ENCODE measurements around the gene CAPN2.
"Not testable (repeated sequence)": the region's sequence is repeated elsewhere in the genome, so short reads cannot be mapped to it uniquely, and the experiment has no call there.

CAPN2 gene

DNA sequence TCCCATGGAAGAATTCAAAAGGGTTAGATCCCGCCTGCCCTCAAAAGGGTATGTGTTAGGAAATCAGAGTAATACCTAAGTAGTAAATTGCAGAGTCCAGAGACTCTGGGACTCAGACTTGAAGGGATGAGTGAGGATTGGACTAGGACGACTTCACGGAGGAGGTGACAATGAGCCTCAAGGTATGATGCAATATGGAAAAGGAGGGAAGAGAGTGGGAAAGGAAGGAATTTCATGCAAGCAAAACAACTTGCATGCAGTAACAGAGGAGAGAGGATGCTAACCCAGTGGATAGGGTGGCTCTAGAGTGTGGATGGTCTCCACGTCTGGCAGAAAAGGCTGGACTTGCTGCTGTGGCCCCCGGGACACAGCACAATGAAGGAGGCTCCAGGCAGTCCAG lies 4.8 kb downstream of the CAPN2 start:
- no peak for DNase-seq

GRCh38 chr1:223717695-223718363 lies 5.5 kb downstream of the CAPN2 start:
- no peak for DNase-seq

DNA sequence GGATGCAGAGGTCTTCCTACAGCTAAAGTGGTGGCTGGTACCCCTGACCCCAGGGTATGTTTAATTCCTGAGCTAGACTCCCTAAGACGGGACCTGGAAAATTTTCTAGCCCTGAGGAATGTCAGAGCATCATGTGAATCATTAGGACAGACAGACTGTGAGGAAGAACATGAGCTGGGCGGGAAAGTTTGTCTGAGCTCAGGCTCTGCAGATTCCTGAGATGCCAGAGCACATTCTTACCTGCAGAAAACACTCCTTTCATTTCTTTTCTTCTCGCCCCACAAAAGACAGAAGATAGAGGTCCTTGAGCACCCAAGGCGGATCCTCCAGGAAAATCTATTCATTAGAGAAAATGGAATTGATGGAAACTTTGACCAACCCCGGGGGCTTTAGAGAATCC lies 6.5 kb downstream of the CAPN2 start:
- no peak for DNase-seq

GRCh38 chr1:223720971-223721591 lies 8.7 kb downstream of the CAPN2 start:
- DNase-seq: no peak

DNA sequence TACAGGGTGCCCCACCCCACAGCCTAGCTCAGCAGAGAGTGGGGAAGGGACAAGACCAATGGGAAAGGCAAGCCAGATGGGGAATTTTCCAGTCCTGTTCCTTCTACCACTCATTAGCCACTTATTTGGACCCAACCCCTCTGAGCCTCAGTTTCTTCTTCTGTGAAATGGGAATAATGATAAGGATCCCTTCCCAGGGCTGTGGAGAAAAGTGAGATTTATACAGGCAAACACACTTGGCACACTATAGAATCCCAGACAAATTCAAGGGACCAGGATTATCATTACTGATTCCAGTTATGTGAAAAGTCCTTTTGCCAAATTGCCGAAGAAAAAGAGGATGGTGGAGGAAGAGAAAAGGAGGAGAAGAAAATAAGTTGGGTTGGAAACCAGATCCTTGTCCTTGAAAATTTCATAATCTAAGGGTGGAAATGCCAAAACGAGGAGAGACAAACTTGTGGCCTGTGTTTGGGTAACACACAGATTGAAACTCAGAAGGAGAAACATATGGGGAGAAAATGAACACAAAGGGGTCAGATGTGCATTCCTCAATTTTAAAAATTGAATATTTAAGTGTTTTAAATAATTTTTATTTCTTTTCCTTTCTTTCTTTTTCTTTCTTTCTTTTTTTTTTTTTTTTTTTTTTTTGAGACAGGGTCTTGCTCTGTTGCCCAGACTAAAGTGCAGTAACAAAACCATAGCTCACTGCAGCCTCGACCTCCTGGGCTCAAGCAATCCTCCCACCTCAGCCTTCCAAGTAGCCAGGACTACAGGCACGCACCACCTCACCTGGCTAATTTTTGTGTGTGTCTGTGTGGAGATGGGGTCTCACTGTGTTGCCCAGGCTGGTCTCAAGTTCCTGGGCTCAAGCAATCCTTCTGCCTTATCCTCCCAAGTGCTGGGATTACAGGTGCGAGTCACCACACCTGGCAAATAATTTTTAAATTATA lies 9.6 kb downstream of the CAPN2 start:
- DNase-seq: no peak

DNA sequence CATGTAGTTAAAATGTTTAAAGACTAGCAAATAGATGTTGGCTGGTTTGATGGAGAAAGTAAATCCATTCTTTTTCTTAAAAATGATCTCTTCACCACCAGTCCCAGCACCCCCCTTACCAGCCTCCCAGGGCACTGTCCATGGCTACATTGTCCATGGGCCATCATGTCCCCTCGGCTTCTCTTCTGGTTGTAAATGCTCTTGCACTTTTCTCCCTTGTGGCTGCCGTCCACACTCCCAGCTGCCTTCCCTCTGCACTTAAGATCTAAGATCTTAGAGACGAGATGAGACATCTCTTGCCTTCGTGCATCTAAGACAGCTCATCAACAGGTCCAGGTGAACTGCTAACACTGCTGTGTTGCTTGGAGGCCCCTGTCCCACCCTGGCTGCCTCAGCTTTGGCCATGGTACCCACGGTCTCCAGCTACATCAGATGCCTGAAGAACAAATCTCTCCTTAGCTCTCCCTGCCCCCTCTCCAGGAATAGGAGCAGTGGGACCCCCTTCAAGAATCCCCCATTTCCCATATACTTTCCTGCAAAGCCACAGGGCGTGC lies 11.1 kb downstream of the CAPN2 start:
- DNase-seq: no peak

- DNase-seq: no peak
These were observed 12.0 kb downstream of the CAPN2 start for GRCh38 chr1:223724376-223724775.

DNA sequence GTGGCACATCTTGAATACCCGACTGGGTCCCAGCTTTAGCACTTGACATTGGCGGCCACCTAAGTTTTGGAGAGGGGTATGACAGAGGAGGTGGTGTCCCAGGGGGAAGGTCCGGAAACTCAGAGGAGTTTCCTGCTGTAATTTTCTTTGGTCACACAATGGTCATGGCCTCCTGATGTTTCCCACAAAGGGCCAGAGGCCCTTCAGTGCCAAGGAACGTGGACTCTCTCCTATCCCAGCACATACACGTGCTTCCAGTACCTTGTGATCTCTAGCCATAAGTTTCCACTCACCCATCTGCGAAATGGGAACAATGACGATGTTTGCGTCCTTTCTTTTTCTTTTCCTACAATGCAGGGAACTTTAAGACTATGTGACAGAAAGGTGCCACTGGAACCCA lies 13.2 kb downstream of the CAPN2 start:
- no peak for DNase-seq

DNA sequence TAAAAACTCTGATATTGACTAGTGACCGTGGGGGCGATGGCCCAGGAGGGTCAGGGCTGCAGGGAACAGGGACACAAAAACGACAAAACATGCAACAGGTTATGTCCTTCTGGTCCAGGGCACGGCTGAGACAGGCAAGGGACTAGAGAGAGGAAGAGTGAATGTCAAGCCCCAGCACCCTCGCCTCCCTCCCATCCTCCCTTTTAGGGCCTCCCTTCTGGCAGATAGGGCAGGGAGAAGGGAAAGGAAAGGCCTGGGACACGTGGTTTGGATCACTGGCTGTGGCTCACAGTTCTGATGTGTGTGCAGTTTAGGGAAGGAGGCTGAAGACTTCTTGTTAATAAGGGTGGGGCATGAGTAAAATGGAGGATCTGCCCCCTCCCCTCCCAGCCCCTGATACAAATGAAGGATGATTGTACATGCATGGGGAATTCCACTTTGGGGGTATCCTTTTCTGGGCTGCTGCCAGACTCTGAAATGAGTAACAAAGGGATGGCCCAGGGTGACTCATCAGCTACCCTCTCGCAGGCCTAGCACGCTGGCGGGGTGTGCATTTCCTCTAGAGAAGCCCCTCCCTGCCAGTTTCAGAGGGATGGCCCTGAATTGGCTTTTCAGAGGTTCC lies 14.2 kb downstream of the CAPN2 start:
- DNase-seq: peak; percentile 91

DNA sequence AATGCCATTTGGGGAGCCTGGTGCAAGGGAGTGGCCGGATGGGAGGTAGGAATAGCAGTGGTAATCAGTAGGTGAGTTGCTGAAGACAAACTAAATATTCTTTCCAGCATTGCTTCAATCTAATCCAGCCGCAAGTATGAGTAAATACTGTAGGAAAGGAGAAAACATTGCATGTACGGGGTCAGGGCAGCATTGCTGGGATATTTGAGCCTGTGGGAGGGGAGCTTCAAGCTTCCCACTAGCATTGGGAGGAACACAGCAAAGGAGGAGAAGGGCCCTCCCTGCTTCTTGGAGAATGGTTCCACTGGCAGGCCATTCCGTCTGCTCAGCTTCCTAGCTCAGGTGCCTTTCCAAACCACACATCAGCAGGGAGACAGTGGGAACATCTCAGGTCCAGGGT lies 15.2 kb downstream of the CAPN2 start:
- DNase-seq: no peak

DNA sequence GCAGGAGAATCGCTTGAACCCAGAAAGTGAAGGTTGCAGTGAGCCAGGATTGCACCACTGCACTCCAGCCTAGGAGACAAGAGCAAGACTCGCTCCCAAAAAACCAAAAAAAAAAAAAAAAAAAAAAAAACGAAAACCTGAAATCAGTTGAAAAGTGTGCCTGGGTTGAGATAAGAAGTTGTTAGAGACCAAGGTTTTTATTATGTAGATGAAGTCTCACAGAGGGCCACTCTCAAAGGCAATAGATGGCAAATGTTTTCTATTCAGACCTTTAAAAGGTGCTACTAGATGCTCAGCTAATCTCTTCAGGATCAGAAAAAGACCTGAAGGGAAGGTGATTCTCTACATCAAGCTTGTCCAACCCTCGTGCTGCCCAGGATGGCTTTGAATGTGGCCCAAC lies 17.6 kb downstream of the CAPN2 start:
- DNase-seq: no peak

- no peak for DNase-seq
These were observed 18.3 kb downstream of the CAPN2 start for GRCh38 chr1:223730479-223731132.

DNA sequence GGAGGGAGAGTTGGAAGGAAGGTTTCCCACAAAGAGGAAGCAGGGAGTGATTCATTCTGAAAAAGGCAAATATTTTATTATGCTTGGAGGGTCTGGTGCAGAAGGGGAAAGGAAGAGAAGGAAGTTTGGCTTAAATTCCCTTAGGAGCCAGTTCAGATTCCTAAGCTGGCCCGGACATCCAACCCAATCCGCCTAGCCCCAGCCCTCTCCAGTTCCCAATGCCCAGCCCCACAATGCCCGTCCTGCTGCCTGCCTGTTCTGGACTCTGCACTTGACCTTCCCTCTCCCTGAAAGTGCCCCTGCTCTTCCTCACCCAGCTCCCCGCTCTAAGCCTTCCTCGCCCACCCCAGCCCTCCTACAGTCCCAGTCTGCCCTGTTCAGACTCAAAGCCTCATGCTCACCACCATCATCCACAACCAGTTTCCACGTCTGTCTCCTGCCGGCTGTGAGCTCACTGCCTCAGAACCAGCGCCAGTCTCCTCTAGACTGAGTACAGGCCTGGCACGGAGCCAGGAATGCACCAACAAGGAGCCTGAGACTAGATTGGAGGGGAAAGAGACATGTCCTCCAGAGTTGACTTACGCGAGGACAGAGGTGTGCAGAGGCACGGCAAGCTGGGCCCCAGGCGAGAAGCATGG lies 18.9 kb downstream of the CAPN2 start:
- no peak for DNase-seq

DNA sequence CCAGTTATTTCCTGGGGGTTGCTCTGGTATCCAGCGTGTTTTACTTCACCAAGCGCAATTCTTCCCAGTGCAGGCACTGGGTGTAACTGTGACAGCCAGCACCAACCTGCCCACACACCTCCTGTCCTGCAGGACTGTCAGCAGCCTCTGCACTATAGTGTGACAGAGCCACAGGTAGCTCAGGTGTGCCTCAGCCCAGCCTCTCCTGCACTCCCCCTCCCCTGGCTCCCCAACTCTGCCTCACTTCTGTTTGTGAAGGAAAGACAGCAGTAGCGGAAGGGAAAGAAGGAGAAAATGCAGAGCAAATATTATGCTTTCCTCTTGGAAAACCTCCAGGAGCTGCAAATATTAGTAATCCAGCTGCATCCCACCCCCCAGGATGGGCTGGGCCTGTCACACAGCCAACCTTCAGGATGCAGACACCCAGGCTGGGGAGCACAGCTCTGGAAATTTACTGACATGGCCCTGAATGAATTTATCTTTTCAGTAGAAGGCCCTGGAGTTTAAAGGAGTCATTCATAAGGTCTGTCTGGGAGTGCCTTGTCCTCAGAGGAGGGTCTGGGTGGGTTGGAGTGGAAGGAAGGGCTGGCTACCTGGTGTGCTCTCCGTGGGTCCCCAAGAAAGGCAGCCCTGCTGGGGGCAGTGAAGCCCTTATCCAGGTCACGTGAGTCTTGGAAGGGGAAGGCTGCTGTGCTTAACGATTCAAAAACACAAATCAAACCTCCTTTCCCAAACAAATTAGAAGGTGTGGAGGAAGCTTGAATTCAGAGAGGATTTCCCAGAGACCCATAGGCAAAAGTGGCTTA lies 20.9 kb downstream of the CAPN2 start:
- DNase-seq: no peak

DNA sequence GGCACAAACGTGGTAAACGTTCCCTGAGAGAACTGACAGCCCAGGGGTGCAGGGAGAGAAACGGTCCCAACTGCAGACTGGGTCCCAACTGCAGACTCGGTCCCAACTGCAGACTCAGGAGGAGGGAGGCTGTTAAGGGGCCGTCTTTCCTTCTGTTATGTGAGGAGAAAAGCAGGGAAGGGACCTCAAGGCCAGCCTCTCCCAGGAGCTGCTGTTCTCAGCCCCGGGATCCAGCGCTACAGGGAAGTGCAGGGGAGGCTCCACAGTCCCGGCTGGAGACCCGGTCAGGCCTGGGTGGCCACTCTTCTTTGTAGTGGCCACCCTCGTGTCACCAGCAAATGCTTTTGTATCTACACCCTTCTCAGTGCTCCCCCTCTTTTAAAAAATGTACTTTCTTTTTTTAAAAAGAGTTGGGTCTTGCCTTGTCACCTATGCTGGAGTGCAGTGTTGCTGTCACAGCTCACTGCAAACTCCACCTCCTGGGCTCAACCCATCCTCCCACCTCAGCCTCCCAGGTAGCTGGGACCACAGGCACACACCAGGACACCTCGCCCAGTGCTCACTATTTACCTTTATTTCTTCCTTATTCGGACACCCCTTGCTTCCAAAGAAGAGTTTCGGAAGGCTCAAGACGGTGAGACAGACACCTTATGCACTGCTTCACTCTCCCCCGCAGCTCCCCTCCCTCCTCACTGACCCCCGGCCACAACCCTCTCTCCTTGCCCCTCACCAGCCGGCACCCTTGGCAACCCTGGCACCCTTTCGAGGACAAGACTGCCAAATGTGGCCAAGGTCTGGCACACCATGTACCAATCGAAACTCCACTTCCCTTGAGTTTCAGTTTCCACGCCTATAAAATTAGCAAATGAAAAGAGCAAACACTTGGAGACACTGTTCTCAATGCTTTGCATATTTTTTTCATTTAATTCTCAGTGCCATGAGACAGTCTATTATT lies 21.8 kb downstream of the CAPN2 start:
- no peak for DNase-seq

DNA sequence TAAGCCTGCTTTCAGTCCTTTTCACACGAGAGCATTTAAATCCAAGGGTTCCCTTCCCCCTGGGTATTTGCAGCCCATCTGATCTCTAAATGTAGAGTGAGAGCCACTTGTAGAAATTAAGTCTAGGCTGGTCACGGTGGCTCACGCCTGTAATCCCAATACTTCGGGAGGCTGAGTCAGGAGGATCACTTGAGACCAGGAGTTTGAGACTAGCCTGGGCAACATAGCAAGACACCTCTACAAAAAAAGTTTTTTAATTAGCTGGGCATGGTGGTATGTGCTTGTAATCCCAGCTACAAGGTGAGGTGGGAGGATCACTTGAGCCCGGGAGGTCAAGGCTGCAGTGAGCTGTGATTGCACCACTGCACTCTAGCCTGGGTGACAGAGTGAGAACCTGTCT lies 24.3 kb downstream of the CAPN2 start:
- DNase-seq: not testable (repeated sequence)

GRCh38 chr1:223737342-223737741 lies 25.0 kb downstream of the CAPN2 start:
- DNase-seq: no peak

DNA sequence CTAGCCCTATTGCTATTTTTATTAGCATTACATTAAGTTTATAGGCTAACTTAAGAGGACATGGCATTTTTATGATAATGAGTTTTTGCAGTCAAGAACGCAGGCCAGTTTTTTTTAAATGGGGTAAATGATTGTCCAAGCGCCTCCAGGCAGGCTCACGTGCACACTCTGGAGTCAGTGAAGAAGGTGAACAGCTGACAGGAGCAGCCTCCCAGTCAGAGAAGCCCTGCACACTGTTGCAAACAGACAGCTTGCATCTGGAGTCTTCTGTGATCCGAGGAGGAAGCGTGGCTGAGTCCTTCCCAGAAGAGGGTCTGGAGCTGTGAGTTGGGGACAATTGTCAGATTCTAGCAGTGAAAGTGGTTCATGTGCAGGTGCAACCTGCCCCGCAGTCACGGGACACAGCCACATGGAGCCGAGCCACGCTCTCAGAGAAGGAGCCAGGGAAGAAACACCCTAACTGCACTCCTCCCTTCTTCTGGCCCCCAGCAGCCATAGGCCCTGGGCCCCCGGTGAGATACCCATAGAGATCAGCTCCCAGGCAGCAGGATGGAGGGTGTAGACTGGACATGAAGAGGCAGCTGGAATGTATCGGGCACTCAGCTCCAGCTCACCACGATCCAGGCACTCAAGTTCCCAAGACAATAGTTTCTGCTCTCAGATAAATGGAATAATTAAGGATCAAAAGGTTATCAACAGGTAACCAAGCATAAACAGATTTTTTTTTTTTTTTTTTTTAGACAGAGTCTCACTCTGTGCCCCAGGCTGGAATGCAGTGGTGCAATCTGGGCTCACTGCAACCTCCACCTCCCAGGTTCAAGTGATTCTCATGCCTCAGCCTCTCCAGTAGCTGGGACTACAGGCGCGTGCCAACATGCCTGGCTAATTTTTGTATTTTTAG lies 26.4 kb downstream of the CAPN2 start:
- DNase-seq: no peak

All from T1000 (cell line).